KMS-11 (cell line): ENCODE data around the gene SPAG9.

Experiments used
- H2AFZ ChIP-seq: fragments of 200-600 bp; sonication (generic); 2 replicates; pipeline ENCODE4 v1.6.1; 2016; ENCODE audit warnings: antibody characterized with exemption, mixed run types, low read depth
- H3K27ac ChIP-seq: fragments of 200-600 bp; sonication (generic); 2 replicates; pipeline ENCODE4 v1.6.1; 2016; ENCODE audit warnings: mild to moderate bottlenecking, mixed run types
- H3K27me3 ChIP-seq: fragments of 200-600 bp; sonication (generic); 2 replicates; pipeline ENCODE4 v1.6.1; 2017; ENCODE audit warnings: mild to moderate bottlenecking, low read depth, mixed run types, moderate library complexity; ENCODE audit not compliant: insufficient read depth
- H3K36me3 ChIP-seq: fragments of 200-600 bp; sonication (generic); 2 replicates; pipeline ENCODE4 v1.6.1; 2017; ENCODE audit warnings: mild to moderate bottlenecking, mixed run types; ENCODE audit not compliant: insufficient read depth
- H3K4me1 ChIP-seq: fragments of 200-600 bp; sonication (generic); 2 replicates; pipeline ENCODE4 v1.6.1; 2016; ENCODE audit warnings: mild to moderate bottlenecking, low read depth, mixed run types; ENCODE audit not compliant: poor library complexity, severe bottlenecking
- H3K4me2 ChIP-seq: fragments of 200-600 bp; sonication (generic); 2 replicates; pipeline ENCODE4 v1.7.0; 2016; ENCODE audit warnings: mild to moderate bottlenecking, mixed run types
- H3K4me3 ChIP-seq: fragments of 200-600 bp; sonication (generic); IDR thresholded peaks from 2 replicates; pipeline ENCODE4 v1.6.1; 2017; ENCODE audit warnings: low read depth, low read length, mixed read lengths; ENCODE audit not compliant: insufficient read depth
- H3K79me2 ChIP-seq: fragments of 200-600 bp; sonication (generic); 2 replicates; pipeline ENCODE4 v1.6.1; 2016; ENCODE audit warnings: low read depth, mixed run types; ENCODE audit not compliant: insufficient read depth
- H3K9ac ChIP-seq: fragments of 200-600 bp; sonication (generic); 2 replicates; pipeline ENCODE4 v1.6.1; 2016; ENCODE audit warnings: mild to moderate bottlenecking, mixed run types
- H4K20me1 ChIP-seq: fragments of 200-600 bp; sonication (generic); 2 replicates; pipeline ENCODE4 v1.6.1; 2016; ENCODE audit warnings: mild to moderate bottlenecking, mixed run types; ENCODE audit not compliant: insufficient read depth
- CTCF ChIP-seq: fragments of 200-600 bp; sonication (generic); conservative IDR thresholded peaks from 2 replicates; pipeline ENCODE4 v1.6.1; 2017; ENCODE audit warnings: low read depth, mild to moderate bottlenecking, antibody characterized with exemption, low read length, moderate library complexity, mixed read lengths

SPAG9 gene

GRCh38 chr17:51150932-51151331, 30.3 kb upstream of the SPAG9 start:
- H3K4me3 ChIP-seq, result no peak overlapping the region
- no peak overlapping the region for H2AFZ ChIP-seq
- TF ChIP-seq CTCF, result no peak
- no peak overlapping the region for H3K27ac ChIP-seq
- H3K9ac ChIP-seq, result no peak overlapping the region
- peaks cover 31% of the 10 kb centered on the region for H3K4me1 ChIP-seq
- 0 out of 2 replicates have a peak, but pooled peaks cover under 1% of the 10 kb centered on the region for H4K20me1 ChIP-seq
- no peak overlapping the region for H3K4me2 ChIP-seq
- H3K79me2 ChIP-seq, result peaks cover 26% of the 10 kb centered on the region
- H3K36me3 ChIP-seq, result peaks cover 3% of the 10 kb centered on the region; the same call in 1 of the 2 replicates
- H3K27me3 ChIP-seq, result no peaks in the 10 kb centered on the region

- no peak overlapping the region for H2AFZ ChIP-seq
- H3K4me2 ChIP-seq, result no peak overlapping the region
- H3K4me1 ChIP-seq, result peaks cover 18% of the 10 kb centered on the region
- H3K79me2 ChIP-seq, result peaks cover 8% of the 10 kb centered on the region
- H3K27ac ChIP-seq, result no peak overlapping the region
- H4K20me1 ChIP-seq, result no peaks in the 10 kb centered on the region
- TF ChIP-seq CTCF, result no peak
- no peak overlapping the region for H3K9ac ChIP-seq
- H3K36me3 ChIP-seq, result no peaks in the 10 kb centered on the region
- no peaks in the 10 kb centered on the region for H3K27me3 ChIP-seq
- H3K4me3 ChIP-seq, result no peak overlapping the region
Observed at GRCh38 chr17:51149163-51149562, 28.5 kb upstream of the SPAG9 start.

- H2AFZ ChIP-seq, result peak overlapping the region; percentile 2; the same call in 1 of the 2 replicates
Observed at GRCh38 chr17:51147650-51148049, 27.0 kb upstream of the SPAG9 start.

GRCh38 chr17:51144266-51145022, 23.8 kb upstream of the SPAG9 start:
- H3K36me3 ChIP-seq, result no peaks in the 10 kb centered on the region
- H4K20me1 ChIP-seq, result no peaks in the 10 kb centered on the region
- peaks cover 9% of the 10 kb centered on the region for H3K4me1 ChIP-seq
- no peak for TF ChIP-seq CTCF
- no peak overlapping the region for H2AFZ ChIP-seq
- H3K4me2 ChIP-seq, result no peak overlapping the region
- no peak overlapping the region for H3K4me3 ChIP-seq
- no peaks in the 10 kb centered on the region for H3K79me2 ChIP-seq
- no peaks in the 10 kb centered on the region for H3K27me3 ChIP-seq
- H3K9ac ChIP-seq, result no peak overlapping the region
- no peak overlapping the region for H3K27ac ChIP-seq

More at GRCh38 chr17:51147650-51148049, 27.0 kb upstream of the SPAG9 start:
- H3K4me2 ChIP-seq, result no peak overlapping the region
- no peak for TF ChIP-seq CTCF
- no peaks in the 10 kb centered on the region for H3K27me3 ChIP-seq
- no peaks in the 10 kb centered on the region for H4K20me1 ChIP-seq
- no peak overlapping the region for H3K4me3 ChIP-seq
- H3K4me1 ChIP-seq, result peaks cover 14% of the 10 kb centered on the region
- no peak overlapping the region for H3K27ac ChIP-seq
- H3K79me2 ChIP-seq, result no peaks in the 10 kb centered on the region
- no peaks in the 10 kb centered on the region for H3K36me3 ChIP-seq
- H3K9ac ChIP-seq, result no peak overlapping the region
